ENCODE results near the gene RERE.

The RERE gene

GRCh38 chr1:8461351-8462110, 355.9 kb downstream of the RERE start:
- no peak for TF ChIP-seq CTCF (IDR thresholded peaks at IDR 0.05; ENCODE audit: low read depth, low read length)

GRCh38 chr1:8460784-8461183, 356.7 kb downstream of the RERE start:
- no peak for TF ChIP-seq CTCF (IDR thresholded peaks at IDR 0.05; ENCODE audit: low read depth, low read length)
- DNase-seq (ENCODE audit: extremely low read depth, low read depth) = no peak

More at GRCh38 chr1:8461351-8462110, 355.9 kb downstream of the RERE start:
- no peak for DNase-seq (ENCODE audit: extremely low read depth, low read depth)

GRCh38 chr1:8460132-8460544, 357.3 kb downstream of the RERE start:
- TF ChIP-seq CTCF (IDR thresholded peaks at IDR 0.05; ENCODE audit: low read depth, low read length) = no peak
- no peak for DNase-seq (ENCODE audit: extremely low read depth, low read depth)

- TF ChIP-seq CTCF (IDR thresholded peaks at IDR 0.05; ENCODE audit: low read depth, low read length) = no peak
- DNase-seq (ENCODE audit: extremely low read depth, low read depth) = no peak
Observed at GRCh38 chr1:8458607-8459006, 358.8 kb downstream of the RERE start.

- DNase-seq (ENCODE audit: extremely low read depth, low read depth) = no peak
- TF ChIP-seq CTCF (IDR thresholded peaks at IDR 0.05; ENCODE audit: low read depth, low read length) = no peak
Observed at GRCh38 chr1:8457760-8458381, 359.6 kb downstream of the RERE start.

- no peak for TF ChIP-seq CTCF (IDR thresholded peaks at IDR 0.05; ENCODE audit: low read depth, low read length)
Observed at GRCh38 chr1:8456991-8457390, 360.4 kb downstream of the RERE start.

GRCh38 chr1:8456308-8456912, 361.0 kb downstream of the RERE start:
- no peak for TF ChIP-seq CTCF (IDR thresholded peaks at IDR 0.05; ENCODE audit: low read depth, low read length)
- DNase-seq (ENCODE audit: extremely low read depth, low read depth) = no peak

More at GRCh38 chr1:8456991-8457390, 360.4 kb downstream of the RERE start:
- no peak for DNase-seq (ENCODE audit: extremely low read depth, low read depth)
